ENCODE measurements around the gene SWI5.

The SWI5 gene

GRCh38 chr9:128251732-128252100 is 24.4 kb upstream of the SWI5 start:
- no peak for DNase-seq (ENCODE audit: low read depth, low spot score)

- DNase-seq (ENCODE audit: low read depth, low spot score), result no peak
Observed at GRCh38 chr9:128252317-128253139, 23.5 kb upstream of the SWI5 start.

- no peak for DNase-seq (ENCODE audit: low read depth, low spot score)
Observed at GRCh38 chr9:128253140-128253990, 22.7 kb upstream of the SWI5 start.

GRCh38 chr9:128253991-128254346 is 22.1 kb upstream of the SWI5 start:
- no peak for DNase-seq (ENCODE audit: low read depth, low spot score)

- DNase-seq (ENCODE audit: low read depth, low spot score), result no peak
Observed at GRCh38 chr9:128254362-128254761, 21.7 kb upstream of the SWI5 start.

GRCh38 chr9:128254855-128255759 is 21.0 kb upstream of the SWI5 start:
- no peak for DNase-seq (ENCODE audit: low read depth, low spot score)

- DNase-seq (ENCODE audit: low read depth, low spot score), result no peak
Observed at GRCh38 chr9:128257086-128257825, 18.8 kb upstream of the SWI5 start.

GRCh38 chr9:128257907-128258306 is 18.2 kb upstream of the SWI5 start:
- DNase-seq (ENCODE audit: low read depth, low spot score), result no peak

GRCh38 chr9:128258326-128258725 is 17.8 kb upstream of the SWI5 start:
- no peak for DNase-seq (ENCODE audit: low read depth, low spot score)

GRCh38 chr9:128259156-128259555 is 16.9 kb upstream of the SWI5 start:
- DNase-seq (ENCODE audit: low read depth, low spot score), result no peak

GRCh38 chr9:128260340-128260739 is 15.7 kb upstream of the SWI5 start:
- DNase-seq (ENCODE audit: low read depth, low spot score), result no peak

- no peak for DNase-seq (ENCODE audit: low read depth, low spot score)
Observed at GRCh38 chr9:128262687-128263086, 13.4 kb upstream of the SWI5 start.

GRCh38 chr9:128265348-128265847 is 10.7 kb upstream of the SWI5 start:
- DNase-seq (ENCODE audit: low read depth, low spot score), result no peak

- DNase-seq (ENCODE audit: low read depth, low spot score), result no peak
Observed at GRCh38 chr9:128266868-128267590, 9.0 kb upstream of the SWI5 start.

- no peak for DNase-seq (ENCODE audit: low read depth, low spot score)
Observed at GRCh38 chr9:128271112-128271511, 5.0 kb upstream of the SWI5 start.

- DNase-seq (ENCODE audit: low read depth, low spot score), result no peak
Observed at GRCh38 chr9:128271512-128271911, 4.6 kb upstream of the SWI5 start.

- DNase-seq (ENCODE audit: low read depth, low spot score), result no peak
Observed at GRCh38 chr9:128274245-128274644, 1.8 kb upstream of the SWI5 start.

GRCh38 chr9:128275198-128276007 is 673 bp upstream of the SWI5 start, which contains the start of gene GOLGA2:
TSS of gene GOLGA2 (minus strand) at chr9:128276007. CDS start at chr9:128275976, 31 bp downstream.
- no peak for DNase-seq (ENCODE audit: low read depth, low spot score)

GRCh38 chr9:128276574-128277270 is 646 bp downstream of the SWI5 start:
- no peak for DNase-seq (ENCODE audit: low read depth, low spot score)

All from iPS DF 19.7 (cell line).